HG03039 (cell line): Measurements from ENCODE around the gene RADIL.

Source experiments
- ATAC-seq: cut with Tn5 transposase; IDR thresholded peaks from one replicate; pipeline ENCODE4 v1.9.1; 2021; ENCODE audit warnings: mild to moderate bottlenecking, moderate library complexity; ENCODE audit not compliant: unreplicated experiment

RADIL gene

DNA sequence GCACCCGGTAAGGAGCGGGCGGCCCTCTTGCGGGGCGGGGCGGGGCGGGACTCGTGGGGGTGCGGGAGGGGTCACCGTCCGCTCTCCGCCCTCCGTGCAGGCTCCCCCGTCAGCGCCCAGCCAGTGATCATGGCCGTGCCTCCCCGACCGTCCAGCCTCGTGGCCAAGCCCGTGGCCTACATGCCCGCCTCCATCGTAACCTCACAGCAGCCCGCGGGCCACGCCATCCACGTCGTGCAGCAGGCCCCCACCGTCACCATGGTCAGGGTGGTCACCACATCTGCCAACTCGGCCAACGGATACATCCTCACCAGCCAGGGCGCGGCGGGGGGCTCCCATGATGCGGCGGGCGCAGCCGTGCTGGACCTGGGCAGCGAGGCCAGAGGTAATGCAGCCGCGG lies 124.3 kb downstream of the RADIL start:
- no peak for ATAC-seq

DNA sequence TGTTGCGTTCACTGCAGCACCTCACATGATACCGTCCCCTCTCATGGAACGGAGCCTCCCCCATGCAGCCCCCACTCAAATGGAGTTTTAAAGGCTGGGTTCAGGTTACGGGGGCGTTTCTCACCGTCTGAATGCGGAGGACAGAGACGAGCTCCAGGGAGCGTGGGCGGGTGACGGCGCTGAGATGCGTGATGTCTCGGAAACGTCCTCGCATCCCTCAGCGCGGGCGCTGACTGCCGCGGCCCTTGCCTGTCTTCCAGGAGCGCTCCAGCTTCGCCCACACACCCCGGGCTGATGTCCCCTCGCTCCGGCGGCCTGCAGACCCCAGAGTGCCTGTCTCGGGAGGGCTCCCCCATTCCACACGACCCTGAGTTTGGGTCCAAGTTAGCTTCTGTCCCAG lies 124.7 kb downstream of the RADIL start:
- no peak for ATAC-seq

DNA sequence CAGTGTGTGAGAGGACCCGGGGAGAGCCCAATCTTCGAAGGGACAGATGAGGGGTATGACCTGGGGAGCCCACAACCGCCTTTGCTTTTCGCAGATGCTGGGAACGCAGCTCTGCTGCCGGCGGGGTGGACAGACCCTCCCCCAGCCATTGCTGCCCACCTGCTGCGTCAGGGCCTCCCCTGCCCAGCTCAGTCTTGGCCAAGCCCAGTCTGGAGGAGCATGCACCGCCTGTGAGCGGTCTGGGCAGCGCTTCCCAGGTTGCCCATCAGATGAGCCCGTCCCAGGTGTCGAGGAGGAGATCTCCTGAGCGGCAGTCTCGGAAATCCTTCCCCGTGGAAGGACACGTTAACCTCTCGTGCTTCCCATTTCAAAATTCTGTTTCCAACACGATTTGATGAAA lies 125.4 kb downstream of the RADIL start:
- no peak for ATAC-seq

DNA sequence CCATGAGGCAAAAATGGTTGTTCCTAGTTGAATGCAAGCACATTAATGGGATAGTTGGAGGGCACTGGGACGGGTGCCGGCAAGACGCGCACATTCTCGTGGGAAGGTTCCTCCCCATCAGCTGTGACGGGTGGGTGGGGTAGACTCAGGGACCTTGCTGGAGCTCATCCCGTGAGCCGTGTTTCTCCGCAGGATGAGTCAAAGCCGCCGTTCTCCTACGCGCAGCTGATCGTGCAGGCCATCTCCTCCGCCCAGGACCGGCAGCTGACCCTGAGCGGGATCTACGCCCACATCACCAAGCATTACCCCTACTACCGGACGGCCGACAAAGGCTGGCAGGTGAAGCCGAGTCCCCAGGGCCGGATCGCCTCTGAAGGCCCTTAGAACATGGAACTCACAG lies 128.5 kb downstream of the RADIL start:
- ATAC-seq, result no peak

DNA sequence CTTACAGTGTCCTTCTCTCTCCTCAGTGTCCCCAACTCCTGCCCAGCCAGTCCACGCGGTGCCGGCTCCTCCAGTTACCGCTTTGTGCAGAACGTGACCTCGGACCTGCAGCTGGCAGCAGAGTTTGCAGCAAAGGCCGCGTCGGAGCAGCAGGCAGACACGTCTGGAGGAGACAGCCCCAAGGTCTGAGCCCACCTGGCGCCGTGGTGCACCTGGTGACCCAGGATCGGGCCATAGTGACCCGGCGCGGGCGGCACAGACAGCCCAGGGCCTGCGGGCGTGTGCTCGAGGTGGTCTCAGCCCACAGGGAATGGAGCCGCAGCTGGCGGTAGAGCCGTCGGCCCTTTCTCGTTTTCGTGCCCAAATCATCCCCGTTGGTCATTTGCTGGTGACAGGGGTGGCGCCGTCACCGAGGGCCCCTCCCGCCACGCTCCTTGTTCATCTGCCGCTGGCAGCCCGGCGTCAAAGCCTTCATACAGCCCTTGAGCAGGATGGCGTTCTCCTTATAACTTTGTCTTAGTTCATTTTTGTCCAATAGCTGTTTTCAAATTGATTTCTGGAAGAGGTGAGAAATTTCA lies 129.0 kb downstream of the RADIL start:
- no peak for ATAC-seq

DNA sequence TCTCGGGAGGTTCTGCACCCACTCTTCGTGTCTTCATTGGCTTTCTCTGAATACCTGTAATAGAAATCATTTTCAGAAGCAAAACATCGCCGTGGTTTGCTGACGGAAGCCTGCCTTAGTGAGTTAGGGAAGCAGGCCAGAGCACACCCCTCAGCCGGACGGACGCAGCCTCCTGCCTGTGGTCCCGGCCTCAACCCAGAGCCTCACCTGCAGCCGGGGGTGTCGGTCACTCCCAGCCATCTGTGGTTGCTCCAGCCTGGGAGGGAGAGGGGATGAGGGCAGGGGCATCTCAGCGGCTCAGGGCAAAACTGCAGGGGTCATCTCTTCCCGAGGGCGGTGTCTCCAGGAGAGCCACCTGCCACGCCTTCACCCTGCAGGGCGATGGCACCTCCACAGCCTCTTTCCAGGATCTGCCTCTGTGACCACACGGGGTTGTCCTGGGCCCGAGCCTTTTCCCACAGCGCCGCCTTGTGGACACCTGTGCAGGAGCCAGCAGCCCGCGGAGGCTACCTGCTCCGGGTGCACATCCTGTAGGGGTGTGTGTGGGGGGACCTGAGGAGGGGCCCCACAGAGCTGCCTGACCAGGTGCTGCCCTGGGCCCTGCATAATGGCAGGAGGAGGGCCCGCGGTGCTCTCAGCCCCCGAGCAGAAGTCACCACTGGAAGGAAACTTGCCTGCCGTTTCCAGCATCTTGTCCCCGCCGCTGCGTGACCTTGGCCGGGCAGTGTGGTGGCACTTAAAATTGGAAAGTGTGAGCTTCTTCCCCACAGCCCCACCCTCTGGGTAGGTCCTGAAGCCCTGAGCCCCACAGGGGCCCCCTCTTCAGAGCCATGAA lies 129.7 kb downstream of the RADIL start:
- ATAC-seq, result peak; percentile 75

DNA sequence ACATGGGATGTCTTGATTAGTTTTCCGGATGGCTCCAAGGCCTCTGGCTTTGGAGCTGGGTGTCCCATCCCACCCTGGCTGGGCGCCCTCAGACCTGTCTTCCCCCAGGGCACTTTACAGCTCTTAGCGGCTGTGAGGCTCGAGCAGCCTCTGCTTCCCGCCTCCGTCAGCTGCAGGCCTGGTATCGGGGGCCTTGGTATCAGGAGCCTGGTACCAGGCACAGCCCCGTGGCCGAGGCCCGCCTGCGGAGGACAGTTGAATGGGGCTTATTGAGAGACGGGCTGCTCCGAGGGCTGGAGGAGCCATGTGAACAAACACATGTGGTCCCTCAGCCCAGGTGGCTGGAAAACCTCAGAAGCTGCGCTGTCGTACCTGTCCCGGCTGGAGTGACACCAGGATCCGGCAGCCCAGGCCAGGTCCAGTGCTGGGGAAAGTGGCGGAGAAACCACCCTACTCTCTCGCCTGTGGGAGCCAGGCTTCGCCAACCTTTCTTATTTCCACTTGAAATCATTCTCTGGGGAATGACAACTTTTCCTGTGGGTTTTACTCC lies 132.0 kb downstream of the RADIL start:
- ATAC-seq, result no peak

DNA sequence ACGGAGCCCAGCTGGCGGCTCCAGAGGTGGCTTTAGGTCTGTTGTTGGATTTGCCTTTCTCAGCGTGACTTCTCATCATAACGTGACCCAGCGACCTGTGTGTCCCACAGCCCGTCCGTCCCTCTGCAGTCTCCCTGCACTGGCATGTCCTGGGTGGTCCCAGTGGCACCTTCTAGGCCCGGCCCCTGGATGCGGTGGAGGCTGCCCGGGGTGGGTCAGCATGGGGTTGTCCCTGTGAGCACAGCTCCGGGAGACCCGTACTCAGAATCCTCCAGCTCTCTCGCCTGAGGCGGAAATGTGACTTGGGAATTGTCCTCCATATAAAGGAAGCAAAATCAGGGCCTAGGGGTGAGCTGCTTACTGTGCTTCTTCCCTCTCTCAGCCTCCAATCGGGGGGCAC lies 133.7 kb downstream of the RADIL start:
- no peak for ATAC-seq

DNA sequence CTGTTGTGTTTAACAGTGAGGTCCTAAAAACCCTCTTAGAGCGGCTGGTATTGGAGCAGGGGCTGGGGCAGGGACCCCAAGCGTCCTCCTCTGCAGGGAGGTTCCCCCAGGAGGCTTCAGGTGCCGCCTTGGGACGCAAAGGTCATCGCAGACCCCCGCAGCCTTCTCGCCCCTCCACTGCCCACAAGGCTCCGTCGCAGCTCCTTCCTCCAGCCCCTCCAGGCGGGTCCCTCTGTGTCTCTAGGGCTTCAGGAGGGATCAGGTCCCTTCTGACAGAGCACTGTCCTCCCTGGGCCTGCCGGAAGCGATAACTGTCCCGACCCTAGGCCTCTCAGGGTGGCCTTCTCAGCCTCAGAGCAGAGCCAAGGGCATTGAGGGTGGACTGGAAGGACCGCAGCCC lies 134.2 kb downstream of the RADIL start:
- no peak for ATAC-seq
